Pancreas (tissue), 10 donors: Measurements from ENCODE around the gene NECTIN1. TPM values are rescaled to one million over a fixed set of nuclear protein-coding genes. Genes with fewer than 3 reads are reported as not detected.

ENCODE experiments used
- ATAC-seq, 4 donors: fragments of 200-7000 bp; cut with Tn5 transposase; one replicate each; pipeline versions ENCODE4 v1.8.0 to v1.9.1; 2020; ENCODE audit warnings: mild to moderate bottlenecking in 4 of 4, moderate library complexity in 4 of 4
- DNase-seq, 6 donors: peaks; one replicate each; pipeline ENCODE4 v3.0.0-alpha.2; 2020
- FAIRE-seq: peaks from 2 replicates; lab custom pipeline; 2012; peaks lifted over from hg19 to GRCh38; lab: Jason Lieb, UNC
- H3K27ac ChIP-seq, 4 donors: fragments of 200-600 bp; sonication (generic); 1 replicate in 3 of 4; 2 replicates in 1 of 4; pipeline versions ENCODE4 v1.5.0 to v1.8.0; 2020
- H3K27me3 ChIP-seq, 4 donors: fragments of 200-600 bp; one replicate each; pipeline ENCODE4 v1.8.0; 2021
- H3K36me3 ChIP-seq, 3 donors: fragments of 200-600 bp; sonication (generic) in 1 of 3; one replicate each; pipeline versions ENCODE4 v1.5.0 to v1.8.0; 2020 to 2021
- H3K4me1 ChIP-seq, 3 donors: fragments of 200-600 bp; one replicate each; pipeline ENCODE4 v1.8.0; 2021
- H3K4me3 ChIP-seq, 4 donors: fragments of 200-600 bp; sonication (generic) in 2 of 4; one replicate each; pipeline versions ENCODE4 v1.5.0 to v1.8.0; 2020 to 2021
- H3K9me3 ChIP-seq, 4 donors: fragments of 200-600 bp; one replicate each; pipeline ENCODE4 v1.8.0; 2021
- WGBS, 2 donors: extraction: QIAGEN DNeasy Blood & Tissue Kit; methylation state at CpG; one replicate each; pipeline ENCODE4 v1.1.7; 2013; 5-methylcytosine and 5-hydroxymethylcytosine counted together
- intact Hi-C, 3 donors: fragments of 100-400 bp; cut with DNase I; formaldehyde crosslinking; loops; one replicate each; pipeline versions ENCODE4 v1.11.1 to v1.14.2; 2022
- polyA plus RNA-seq, 2 donors: library from polyadenylated mRNA; stranded (reverse); fragments of 200-250 nt; gene quantifications; one replicate each; pipeline ENCODE4 v1.2.3, GENCODE V29; 2013
- total RNA-seq, 6 donors: library from RNA; stranded (reverse); fragmentation: NEBNext Ultra II Directional in 4 of 6; extraction: Animal tissue kit (Norgen Biotek cat#: 25700) in 4 of 6; gene quantifications; one replicate each; pipeline versions ENCODE4 v1.2.1 to v1.2.4, GENCODE V29; 2021 to 2023
- TF ChIP-seq, protein P1 (sequence below), 4 donors: fragments of 200-600 bp; sonication (generic) in 3 of 4; IDR thresholded peaks; one replicate each; pipeline versions ENCODE4 v1.5.0 to v1.8.0; 2021; ENCODE audit warnings: antibody characterized with exemption in 4 of 4
- donor health status: healthy with polysubstance abuse.
- donor health status: DM: no; HTN: no; CAD: no; lungs with moderate emphysema.
- donor health status: DM: no; HTN: no; CAD: no.
- donor health status: control.
- donor health status: control.
- donor health status: Bipolar disorder and iron deficiency.
- donor health status: DM: yes; HTN: yes; CAD: no.
- donor health status: DM: no; HTN: no; CAD: no.
- donor health status: DM: no; HTN: no; CAD: no.
- donor health status: DM: yes; HTN: yes; CAD: no.

NECTIN1 gene
- total and polyA plus RNA-seq, 8 donors, result 7.9 to 24.7 (median 19.0) TPM

DNA sequence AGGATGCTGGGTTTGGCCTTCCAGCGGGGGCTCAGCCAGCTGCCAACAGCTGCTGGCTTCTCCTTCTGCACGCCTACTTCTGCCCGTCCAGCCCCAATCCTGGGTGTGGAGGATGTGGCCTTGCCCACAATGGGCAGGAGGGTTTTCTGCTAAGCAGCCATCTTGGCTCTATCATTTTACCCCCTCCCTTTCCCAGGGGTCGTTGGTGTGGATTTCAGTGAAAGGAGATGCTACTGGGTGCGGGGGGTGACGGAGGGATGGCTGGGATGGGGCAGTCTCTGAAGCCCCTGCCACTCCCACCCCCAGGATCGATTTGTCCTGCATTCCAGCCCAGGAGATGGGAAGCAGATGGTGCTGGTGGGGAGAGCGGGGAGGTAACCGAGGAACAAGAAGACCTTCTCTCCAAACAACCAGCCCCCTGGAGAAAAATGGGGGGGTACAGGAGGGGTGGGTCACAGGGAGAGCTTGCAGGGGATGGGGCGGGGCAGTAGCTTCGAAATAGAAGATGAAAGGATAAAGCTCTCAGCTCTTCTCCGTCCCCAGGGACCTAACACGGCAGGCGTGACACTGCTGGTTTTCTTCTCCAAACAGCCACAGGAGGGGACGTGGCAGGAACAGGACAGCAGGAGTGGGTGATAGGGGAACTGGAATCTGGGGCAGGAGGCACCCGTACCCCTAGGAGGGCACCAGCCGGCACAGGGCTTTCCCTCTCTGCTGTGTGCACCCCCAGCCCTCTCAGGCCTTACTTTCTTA lies 68.9 kb downstream of the NECTIN1 start:
- Histone ChIP-seq H3K27me3 (no peaks in the 10 kb centered on the region), H3K4me1 (peaks cover 0 to 8% (median 4%) of the 10 kb centered on the region in 3 donors), H3K9me3 (no peaks in the 10 kb centered on the region), H3K27ac (no peak overlapping the region), H3K4me3 (no peak overlapping the region), H3K36me3 (no peaks in the 10 kb centered on the region)
- 84 to 87% methylated on average over 17 of the region's 17 CpGs for whole genome bisulfite sequencing, 2 donors
- DNase-seq (no peak), ATAC-seq (no peak), FAIRE-seq (no peak)
- intact Hi-C loops, result loop anchor here in 2 of 3 donors (5.0 to 10.0 kb wide), 2 partner anchors 72 to 355 kb away; no protein-coding TSS in a partner anchor
- TF ChIP-seq, protein P1, sequence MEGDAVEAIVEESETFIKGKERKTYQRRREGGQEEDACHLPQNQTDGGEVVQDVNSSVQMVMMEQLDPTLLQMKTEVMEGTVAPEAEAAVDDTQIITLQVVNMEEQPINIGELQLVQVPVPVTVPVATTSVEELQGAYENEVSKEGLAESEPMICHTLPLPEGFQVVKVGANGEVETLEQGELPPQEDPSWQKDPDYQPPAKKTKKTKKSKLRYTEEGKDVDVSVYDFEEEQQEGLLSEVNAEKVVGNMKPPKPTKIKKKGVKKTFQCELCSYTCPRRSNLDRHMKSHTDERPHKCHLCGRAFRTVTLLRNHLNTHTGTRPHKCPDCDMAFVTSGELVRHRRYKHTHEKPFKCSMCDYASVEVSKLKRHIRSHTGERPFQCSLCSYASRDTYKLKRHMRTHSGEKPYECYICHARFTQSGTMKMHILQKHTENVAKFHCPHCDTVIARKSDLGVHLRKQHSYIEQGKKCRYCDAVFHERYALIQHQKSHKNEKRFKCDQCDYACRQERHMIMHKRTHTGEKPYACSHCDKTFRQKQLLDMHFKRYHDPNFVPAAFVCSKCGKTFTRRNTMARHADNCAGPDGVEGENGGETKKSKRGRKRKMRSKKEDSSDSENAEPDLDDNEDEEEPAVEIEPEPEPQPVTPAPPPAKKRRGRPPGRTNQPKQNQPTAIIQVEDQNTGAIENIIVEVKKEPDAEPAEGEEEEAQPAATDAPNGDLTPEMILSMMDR (IDR thresholded peaks at IDR 0.05), result no peak

DNA sequence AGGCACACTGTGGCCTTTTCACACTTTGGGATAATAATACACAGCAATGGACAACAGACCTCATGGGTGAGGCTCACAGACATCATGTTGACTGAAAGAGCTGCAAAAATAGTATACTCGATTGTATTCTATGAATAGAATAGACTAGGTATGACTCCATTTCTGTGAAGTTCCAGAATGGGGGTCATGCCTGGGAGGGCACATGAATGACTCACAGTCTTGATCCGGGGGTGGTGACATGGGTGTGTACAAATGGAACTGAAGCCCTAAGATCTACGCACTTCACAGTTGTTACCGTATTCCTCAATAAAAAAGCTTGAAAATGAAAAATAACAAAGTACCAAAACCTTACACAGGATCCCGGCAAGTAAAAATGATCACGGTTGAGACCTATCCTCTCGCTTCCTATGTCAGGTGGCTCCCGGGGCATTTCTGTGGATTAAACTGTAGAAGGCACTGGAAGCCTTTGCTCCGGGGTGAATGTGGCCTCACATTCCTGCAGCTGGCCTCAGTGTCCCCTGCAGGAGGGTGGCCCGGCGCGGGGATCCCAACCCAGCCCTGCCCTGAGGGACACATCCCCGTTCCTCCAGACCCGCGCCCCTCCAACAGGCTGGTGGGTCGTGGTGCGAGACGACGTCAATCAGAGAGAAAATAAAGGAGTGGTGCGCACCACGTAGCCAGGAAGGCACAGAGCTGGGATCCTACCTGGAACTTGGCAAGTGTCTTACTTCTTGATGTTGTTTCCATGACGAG lies 75.9 kb downstream of the NECTIN1 start:
- DNase-seq (no peak), ATAC-seq (no peak), FAIRE-seq (no peak)
- H3K4me3 ChIP-seq, result no peak overlapping the region
- TF ChIP-seq, protein P1 (IDR thresholded peaks at IDR 0.05), result no peak
- no peaks in the 10 kb centered on the region for H3K36me3 ChIP-seq
- H3K27ac ChIP-seq, result no peak overlapping the region
- H3K27me3 ChIP-seq, result no peaks in the 10 kb centered on the region
- WGBS, 2 donors, result 93 to 96% methylated on average over 22 of the region's 22 CpGs
- H3K9me3 ChIP-seq, result no peaks in the 10 kb centered on the region
- intact Hi-C loops, result no loop called here
- peaks cover 0 to 6% (median 4%) of the 10 kb centered on the region in 3 donors for H3K4me1 ChIP-seq

DNA sequence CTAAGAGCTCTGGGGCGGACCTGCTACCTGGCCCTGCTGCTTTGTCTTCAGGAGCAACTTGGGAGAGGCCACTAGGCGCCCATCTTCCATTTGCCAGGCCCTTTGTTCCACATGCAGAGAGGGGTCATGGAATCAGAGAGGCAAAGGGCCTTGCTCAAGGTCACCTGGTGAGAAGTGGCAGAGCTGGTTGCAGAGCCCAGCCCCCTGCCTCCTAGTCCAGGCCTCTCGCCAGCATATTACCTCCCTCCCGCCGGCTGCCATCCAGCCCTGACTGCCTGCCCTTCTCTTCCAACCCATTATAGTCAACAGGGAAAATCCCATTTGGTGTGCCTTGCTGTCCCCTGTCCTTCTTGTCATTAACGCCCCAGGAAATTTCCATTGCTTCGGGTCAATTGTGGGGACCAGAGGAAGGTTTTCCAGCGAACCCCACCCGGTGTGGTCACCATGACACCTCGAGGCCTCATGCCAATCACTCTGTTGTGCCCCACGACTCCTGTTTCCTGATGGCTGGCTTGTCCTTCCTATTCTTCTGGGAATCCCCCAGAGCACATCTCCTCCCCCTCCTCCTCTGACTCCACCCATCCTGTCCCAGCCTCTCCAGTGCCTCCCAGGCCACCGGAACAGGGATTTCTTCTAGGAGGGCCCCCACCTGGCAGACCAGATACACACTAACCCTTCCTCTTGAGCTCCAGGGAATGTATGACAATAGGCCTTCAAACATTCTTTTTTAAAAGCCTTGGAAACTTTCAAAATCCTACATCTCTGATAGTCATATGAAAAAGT lies 77.0 kb downstream of the NECTIN1 start:
- ATAC-seq, result peak; percentile 80 to 99 (median 90)
- intact Hi-C loops, result no loop called here
- H3K36me3 ChIP-seq, result no peaks in the 10 kb centered on the region
- peak in 5 of 6 donors; percentile 58 to 80 (median 72) for DNase-seq
- 60 to 61% methylated on average over 12 of the region's 12 CpGs for WGBS, 2 donors
- no peak for FAIRE-seq
- peaks cover 0 to 6% (median 4%) of the 10 kb centered on the region in 3 donors for H3K4me1 ChIP-seq
- H3K27ac ChIP-seq, result peak overlapping the region in 1 of 4 donors; percentile 37
- no peaks in the 10 kb centered on the region for H3K9me3 ChIP-seq
- TF ChIP-seq, protein P1 (IDR thresholded peaks at IDR 0.05), result no peak
- H3K27me3 ChIP-seq, result no peaks in the 10 kb centered on the region
- H3K4me3 ChIP-seq, result no peak overlapping the region

DNA sequence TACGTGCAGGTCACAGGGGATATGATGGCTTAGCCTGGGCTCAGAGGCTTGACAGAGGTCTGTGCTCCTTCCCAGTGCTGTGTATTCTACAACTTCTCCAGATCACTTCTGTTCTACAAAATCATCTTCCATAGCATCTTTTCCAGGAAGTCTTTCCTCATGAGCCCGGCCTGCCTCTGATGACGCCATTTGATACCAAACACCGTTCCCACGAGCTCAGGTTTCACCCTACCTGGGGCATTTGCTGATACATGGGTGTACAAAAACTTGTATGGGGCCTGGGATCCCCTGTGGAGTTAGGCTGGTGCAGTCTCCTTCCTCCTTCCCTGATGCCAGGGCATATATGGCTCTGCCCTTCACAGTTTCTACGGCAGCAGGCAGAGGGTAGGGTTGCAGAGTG lies 78.7 kb downstream of the NECTIN1 start:
- Histone ChIP-seq H3K27me3 (no peaks in the 10 kb centered on the region), H3K9me3 (no peaks in the 10 kb centered on the region), H3K36me3 (no peaks in the 10 kb centered on the region), H3K27ac (no peak overlapping the region), H3K4me3 (no peak overlapping the region), H3K4me1 (peaks cover 0 to 6% (median 4%) of the 10 kb centered on the region in 3 donors)
- FAIRE-seq, result no peak
- 77 to 82% methylated on average over 6 of the region's 6 CpGs for WGBS, 2 donors
- ATAC-seq, result no peak
- no peak for DNase-seq
- TF ChIP-seq, protein P1 (IDR thresholded peaks at IDR 0.05), result no peak
- intact Hi-C loops, result no loop called here
